GM19043 (cell line): ENCODE measurements around the gene CCNY.

Experiments used
- ATAC-seq: cut with Tn5 transposase; IDR thresholded peaks from one replicate; pipeline ENCODE4 v1.9.1; 2021; ENCODE audit warnings: low read depth; ENCODE audit not compliant: unreplicated experiment

CCNY gene

GRCh38 chr10:35423505-35424306, 87.4 kb downstream of the CCNY start:
- ATAC-seq = no peak

GRCh38 chr10:35424680-35425285, 88.5 kb downstream of the CCNY start:
- no peak for ATAC-seq

- no peak for ATAC-seq
Observed at GRCh38 chr10:35425595-35425994, 89.3 kb downstream of the CCNY start.

- ATAC-seq = no peak
Observed at GRCh38 chr10:35426657-35427056, 90.3 kb downstream of the CCNY start.

GRCh38 chr10:35427543-35427942, 91.2 kb downstream of the CCNY start:
- no peak for ATAC-seq

- no peak for ATAC-seq
Observed at GRCh38 chr10:35428521-35428920, 92.2 kb downstream of the CCNY start.

GRCh38 chr10:35432781-35433338, 96.6 kb downstream of the CCNY start:
- no peak for ATAC-seq

GRCh38 chr10:35433851-35434426, 97.6 kb downstream of the CCNY start:
- ATAC-seq = no peak

- no peak for ATAC-seq
Observed at GRCh38 chr10:35434533-35434932, 98.2 kb downstream of the CCNY start.

- no peak for ATAC-seq
Observed at GRCh38 chr10:35435824-35436223, 99.5 kb downstream of the CCNY start.

- no peak for ATAC-seq
Observed at GRCh38 chr10:35437829-35438228, 101.5 kb downstream of the CCNY start.

GRCh38 chr10:35438718-35439571, 102.6 kb downstream of the CCNY start:
- no peak for ATAC-seq

GRCh38 chr10:35440016-35440415, 103.7 kb downstream of the CCNY start:
- no peak for ATAC-seq

GRCh38 chr10:35442028-35442427, 105.7 kb downstream of the CCNY start:
- ATAC-seq = no peak

GRCh38 chr10:35442592-35442991, 106.3 kb downstream of the CCNY start:
- ATAC-seq = no peak

GRCh38 chr10:35443858-35444257, 107.5 kb downstream of the CCNY start:
- no peak for ATAC-seq

GRCh38 chr10:35445150-35445884, 109.0 kb downstream of the CCNY start:
- no peak for ATAC-seq

GRCh38 chr10:35446439-35446838, 110.1 kb downstream of the CCNY start:
- no peak for ATAC-seq

- no peak for ATAC-seq
Observed at GRCh38 chr10:35447693-35448407, 111.5 kb downstream of the CCNY start.
